MCF 10A (cell line): ENCODE measurements around the gene TSSK2. TPM values are rescaled to one million over a fixed set of nuclear protein-coding genes. Genes with fewer than 3 reads are reported as not detected.

Source experiments
- BruUV-seq: library from RNA; stranded (reverse); fragments of 400-500 nt; replicated peaks from 2 replicates; lab custom pipeline; 2021; lab: Mats Ljungman, UMichigan
- CTCF ChIA-PET: fragments of 300-600 bp; sonication (Branson Sonifier 250); formaldehyde crosslinking; extraction: SDS; loops from one replicate; lab custom pipeline; 2021; ENCODE audit warnings: antibody characterized with exemption, inconsistent platforms; lab: Yijun Ruan, JAX
- POLR2A ChIA-PET: fragments of 300-600, 350-650 bp; sonication (Branson Sonifier 250); formaldehyde crosslinking; extraction: SDS; loops from one replicate; lab custom pipeline; 2020; ENCODE audit warnings: antibody characterized with exemption, inconsistent platforms; lab: Yijun Ruan, JAX
- DNase-seq: peaks from one replicate; pipeline ENCODE4 v3.0.0-alpha.2; 2018; ENCODE audit not compliant: unreplicated experiment
- H3K27ac Mint-ChIP-seq: one replicate; pipeline ENCODE4 v1.8.0; 2022; ENCODE audit warnings: mild to moderate bottlenecking, low read depth, mixed read lengths; ENCODE audit not compliant: unreplicated experiment
- H3K27me3 Mint-ChIP-seq: one replicate; pipeline ENCODE4 v1.8.0; 2022; ENCODE audit warnings: mixed read lengths; ENCODE audit not compliant: insufficient read depth, unreplicated experiment
- H3K36me3 Mint-ChIP-seq: one replicate; pipeline ENCODE4 v1.8.0; 2022; ENCODE audit warnings: mild to moderate bottlenecking, moderate library complexity, mixed read lengths; ENCODE audit not compliant: insufficient read depth, unreplicated experiment
- H3K4me1 Mint-ChIP-seq: one replicate; pipeline ENCODE4 v1.8.0; 2022; ENCODE audit warnings: mixed read lengths; ENCODE audit not compliant: insufficient read depth, unreplicated experiment
- H3K4me3 Mint-ChIP-seq: one replicate; pipeline ENCODE4 v1.8.0; 2022; ENCODE audit warnings: mild to moderate bottlenecking, moderate library complexity, mixed read lengths; ENCODE audit not compliant: unreplicated experiment
- H3K9me3 Mint-ChIP-seq: one replicate; pipeline ENCODE4 v1.8.0; 2022; ENCODE audit warnings: mixed read lengths; ENCODE audit not compliant: unreplicated experiment
- intact Hi-C: fragments of 100-400 bp; cut with micrococcal nuclease; formaldehyde crosslinking; loops from 2 replicates; pipeline ENCODE4 v1.14.1; 2022
- total RNA-seq: library from RNA; stranded (reverse); gene quantifications from 2 replicates; pipeline ENCODE4 v1.2.3, GENCODE V29; 2022
- TF ChIP-seq, protein P1 (sequence below): fragments of 200-600 bp; IDR thresholded peaks from one replicate; pipeline ENCODE4 v1.8.0; 2022; ENCODE audit warnings: antibody characterized with exemption, mild to moderate bottlenecking; ENCODE audit not compliant: unreplicated experiment

Gene TSSK2
- total RNA-seq, 1 experiment from 2014 or later: not detected

DNA sequence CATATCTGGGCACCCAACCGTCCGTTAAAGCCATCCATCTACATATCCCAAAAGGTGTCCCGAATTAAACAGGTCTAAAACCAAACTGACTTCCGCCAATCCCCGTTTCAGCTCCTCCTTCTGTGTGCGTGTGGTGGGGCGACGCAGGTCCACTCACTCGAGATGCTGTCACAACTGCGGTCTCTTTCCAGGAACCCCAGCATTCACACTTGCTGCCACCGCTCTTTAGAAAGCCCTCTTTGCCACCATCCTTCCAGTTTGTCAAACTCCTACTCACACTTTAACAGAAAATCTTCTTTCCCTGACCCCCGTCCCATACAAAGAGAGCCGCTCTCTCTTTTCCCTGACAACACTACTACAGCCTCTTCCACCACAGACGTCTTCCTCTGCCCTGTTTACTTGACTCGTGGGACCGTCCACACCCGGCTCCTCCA lies 12.9 kb downstream of the TSSK2 start:
- no peak for DNase-seq
- no peaks in the 10 kb centered on the region for H3K27me3 Mint-ChIP-seq

DNA sequence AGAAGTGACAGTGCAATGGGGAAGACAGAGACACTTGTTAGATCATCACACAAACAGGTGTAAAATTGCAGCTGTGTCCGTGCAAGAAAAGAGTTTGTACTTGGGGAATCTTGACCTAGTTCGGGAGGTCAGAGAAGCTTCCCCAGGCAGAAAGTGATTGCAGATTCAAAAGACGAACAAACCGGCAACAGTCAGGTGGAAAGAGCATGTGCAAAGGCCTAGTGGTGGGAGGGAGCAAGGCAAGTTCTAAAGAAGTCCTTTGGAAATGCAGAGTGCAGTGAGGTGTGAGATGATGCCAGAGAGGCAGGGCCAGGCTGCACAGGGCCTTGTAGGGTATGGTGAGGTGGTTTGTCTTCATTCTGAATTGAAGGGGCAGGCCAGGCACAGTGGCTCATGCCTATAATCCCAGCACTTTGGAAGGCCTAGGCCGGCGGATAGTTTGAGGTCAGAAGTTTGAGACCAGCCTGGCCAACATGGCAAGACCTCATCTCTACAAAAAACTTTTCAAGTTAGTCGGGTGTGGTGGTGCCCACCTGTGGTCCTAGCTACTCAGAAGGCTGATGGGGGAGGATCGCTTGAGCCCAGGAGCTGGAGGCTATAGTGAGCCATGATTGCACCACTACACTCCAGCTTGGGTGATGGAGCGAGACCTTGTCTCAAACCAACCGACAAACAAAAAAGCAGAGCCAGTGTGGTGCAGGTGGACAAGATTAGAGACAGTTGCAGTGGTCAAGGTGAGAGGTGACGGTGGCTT lies 15.3 kb downstream of the TSSK2 start:
- Mint-ChIP-seq H3K4me3 (no peak overlapping the region), H3K4me1 (peaks cover 11% of the 10 kb centered on the region), H3K27me3 (peaks cover 10% of the 10 kb centered on the region), H3K27ac (peak overlapping the region; percentile 12), H3K9me3 (no peaks in the 10 kb centered on the region), H3K36me3 (peaks cover 15% of the 10 kb centered on the region)
- no TSS peak for BruUV-seq
- no peak for DNase-seq
- ChIA-PET CTCF (interaction anchor here (0.6 to 1.4 kb wide), 7 partner anchors 9 to 210 kb away, joined by 3 to 4 read pairs (median 3); partner anchors contain the start of gene PRODH), POLR2A (interaction anchor here (0.7 to 2.9 kb wide), 3 partner anchors 28 to 116 kb away, joined by 3 to 30 read pairs (median 4); partner anchors contain the start of gene SLC25A1)
- intact Hi-C loops: no loop called here
- TF ChIP-seq, protein P1, sequence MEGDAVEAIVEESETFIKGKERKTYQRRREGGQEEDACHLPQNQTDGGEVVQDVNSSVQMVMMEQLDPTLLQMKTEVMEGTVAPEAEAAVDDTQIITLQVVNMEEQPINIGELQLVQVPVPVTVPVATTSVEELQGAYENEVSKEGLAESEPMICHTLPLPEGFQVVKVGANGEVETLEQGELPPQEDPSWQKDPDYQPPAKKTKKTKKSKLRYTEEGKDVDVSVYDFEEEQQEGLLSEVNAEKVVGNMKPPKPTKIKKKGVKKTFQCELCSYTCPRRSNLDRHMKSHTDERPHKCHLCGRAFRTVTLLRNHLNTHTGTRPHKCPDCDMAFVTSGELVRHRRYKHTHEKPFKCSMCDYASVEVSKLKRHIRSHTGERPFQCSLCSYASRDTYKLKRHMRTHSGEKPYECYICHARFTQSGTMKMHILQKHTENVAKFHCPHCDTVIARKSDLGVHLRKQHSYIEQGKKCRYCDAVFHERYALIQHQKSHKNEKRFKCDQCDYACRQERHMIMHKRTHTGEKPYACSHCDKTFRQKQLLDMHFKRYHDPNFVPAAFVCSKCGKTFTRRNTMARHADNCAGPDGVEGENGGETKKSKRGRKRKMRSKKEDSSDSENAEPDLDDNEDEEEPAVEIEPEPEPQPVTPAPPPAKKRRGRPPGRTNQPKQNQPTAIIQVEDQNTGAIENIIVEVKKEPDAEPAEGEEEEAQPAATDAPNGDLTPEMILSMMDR: no peak

More for the DNA sequence above, 12.9 kb downstream of the TSSK2 start:
- intact Hi-C loops: loop anchor here (1.0 kb wide), 1 partner anchor 335 kb away; the partner anchor contains the start of genes CDC45 and UFD1
- ChIA-PET POLR2A (interaction anchor here (0.5 to 2.9 kb wide), 17 partner anchors 9 to 399 kb away, joined by 3 to 30 read pairs (median 5); partner anchors contain the start of genes CDC45, CLTCL1, DGCR2 and HIRA), CTCF (interaction anchor here (0.6 to 1.9 kb wide), 17 partner anchors 11 to 486 kb away, joined by 3 to 15 read pairs (median 5); partner anchors contain the start of genes SLC25A1 and TSSK2)
- Mint-ChIP-seq H3K36me3 (peaks cover 38% of the 10 kb centered on the region), H3K27ac (peak overlapping the region; percentile 99), H3K4me1 (peaks cover 11% of the 10 kb centered on the region), H3K9me3 (no peaks in the 10 kb centered on the region), H3K4me3 (peak overlapping the region; percentile 100)
- BruUV-seq: TSS peak; percentile 67
- TF ChIP-seq, protein P1: no peak

DNA sequence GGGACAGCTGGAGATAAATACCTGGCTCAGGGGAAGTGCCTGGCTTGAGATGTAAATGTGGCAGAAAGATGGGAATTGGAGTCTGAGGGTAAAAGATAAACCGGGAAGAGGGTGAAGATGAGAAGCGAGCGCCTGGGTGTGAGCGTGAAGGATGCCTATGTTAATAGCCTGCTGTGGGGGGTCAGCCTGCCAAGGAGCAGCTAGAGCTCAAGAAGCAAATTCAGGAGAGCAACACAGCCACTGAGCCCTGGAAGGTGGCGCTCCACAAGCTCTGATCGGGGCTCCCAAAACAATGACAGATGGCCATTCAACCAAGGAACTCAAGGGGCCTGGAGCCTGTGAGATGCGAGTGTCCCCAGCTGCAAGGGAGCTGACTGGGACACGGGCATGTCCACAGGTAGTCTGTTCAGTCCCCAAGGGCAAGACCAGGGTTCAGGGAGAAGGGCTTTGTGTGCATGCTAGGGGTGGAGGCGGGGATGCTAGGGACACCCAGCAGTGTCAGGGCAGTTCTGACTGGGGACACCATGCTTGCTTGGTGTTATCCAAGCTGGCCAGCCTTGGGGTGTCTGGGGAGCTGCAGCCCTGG lies 16.2 kb downstream of the TSSK2 start:
- intact Hi-C loops: no loop called here
- ChIA-PET CTCF (interaction anchor here (0.5 to 1.4 kb wide), 6 partner anchors 8 to 483 kb away, joined by 3 to 4 read pairs (median 3); no protein-coding TSS in a partner anchor), POLR2A (interaction anchor here (1.1 kb wide), 1 partner anchor 27 kb away, joined by 4 read pairs; no protein-coding TSS in a partner anchor)
- peaks cover 8% of the 10 kb centered on the region for H3K9me3 Mint-ChIP-seq
- no peak for DNase-seq
- no TSS peak for BruUV-seq
- H3K4me3 Mint-ChIP-seq: no peak overlapping the region
- peaks cover 11% of the 10 kb centered on the region for H3K4me1 Mint-ChIP-seq
- peak overlapping the region; percentile 12 for H3K27ac Mint-ChIP-seq
- peaks cover 19% of the 10 kb centered on the region for H3K27me3 Mint-ChIP-seq
- TF ChIP-seq, protein P1: no peak
- peaks cover 8% of the 10 kb centered on the region for H3K36me3 Mint-ChIP-seq
